ENCODE results near the gene SNRNP35.
A peak's percentile ranks its signal among the peaks of the same experiment; 100 is the strongest.
"Not testable (repeated sequence)": the region's sequence is repeated elsewhere in the genome, so short reads cannot be mapped to it uniquely, and the experiment has no call there.

Gene SNRNP35

GRCh38 chr12:123457980-123458779 lies at the start of gene SNRNP35:
Gene SNRNP35, plus strand, starts transcription at chr12:123458139. Its CDS starts 7,402 bp downstream, at chr12:123465541.
- peak; percentile 94 for DNase-seq

- not testable (repeated sequence) for DNase-seq
These were observed 49.3 kb upstream of the SNRNP35 start for GRCh38 chr12:123408619-123409018.

- not testable (repeated sequence) for DNase-seq
These were observed 48.5 kb upstream of the SNRNP35 start for GRCh38 chr12:123409284-123410040.

- no peak for DNase-seq
These were observed 47.9 kb upstream of the SNRNP35 start for GRCh38 chr12:123410041-123410412.

GRCh38 chr12:123421314-123421713 lies 36.6 kb upstream of the SNRNP35 start:
- DNase-seq: no peak

GRCh38 chr12:123427036-123427769 lies 30.7 kb upstream of the SNRNP35 start:
- DNase-seq: no peak

- no peak for DNase-seq
These were observed 29.3 kb upstream of the SNRNP35 start for GRCh38 chr12:123428591-123428990.

GRCh38 chr12:123429101-123429500 lies 28.8 kb upstream of the SNRNP35 start:
- DNase-seq: not testable (repeated sequence)

- peak; percentile 83 for DNase-seq
These were observed 25.8 kb upstream of the SNRNP35 start for GRCh38 chr12:123431951-123432817.

- peak; percentile 20 for DNase-seq
These were observed 24.3 kb upstream of the SNRNP35 start for GRCh38 chr12:123433615-123434014.

GRCh38 chr12:123435636-123436016 lies 22.3 kb upstream of the SNRNP35 start:
- DNase-seq: no peak

- peak; percentile 86 for DNase-seq
These were observed 21.6 kb upstream of the SNRNP35 start, which contains the start of gene RILPL2 for GRCh38 chr12:123436017-123436964. Gene RILPL2, minus strand, starts transcription at chr12:123436684. Its CDS starts 264 bp downstream, at chr12:123436420.

- no peak for DNase-seq
These were observed 16.3 kb upstream of the SNRNP35 start for GRCh38 chr12:123441523-123442164.

- DNase-seq: peak; percentile 38
These were observed 15.2 kb upstream of the SNRNP35 start for GRCh38 chr12:123442774-123443173.

GRCh38 chr12:123444092-123445026 lies 13.6 kb upstream of the SNRNP35 start:
- DNase-seq: no peak

GRCh38 chr12:123445388-123446332 lies 12.3 kb upstream of the SNRNP35 start:
- DNase-seq: no peak

GRCh38 chr12:123446333-123446713 lies 11.6 kb upstream of the SNRNP35 start:
- DNase-seq: no peak

- DNase-seq: no peak
These were observed 8.6 kb upstream of the SNRNP35 start for GRCh38 chr12:123449249-123449733.

All from OCI-M1 (cell line).